Measurements from ENCODE around the gene SMYD5. TPM values are rescaled to one million over a fixed set of nuclear protein-coding genes. Genes with fewer than 3 reads are reported as not detected.

SMYD5 gene
- total RNA-seq, 1 experiment from 2014 or later = 49.4 TPM

- Histone ChIP-seq H3K9me3 (ENCODE audit: low read length) (no peaks in the 10 kb centered on the region), H3K9me2 (replicated peaks; ENCODE audit: low read length) (no peaks in the 10 kb centered on the region), H3F3A (ENCODE audit: low read length, unreplicated experiment) (no peaks in the 10 kb centered on the region), H3K9ac (ENCODE audit: low read length) (no peak overlapping the region), H4K20me1 (ENCODE audit: low read length) (no peaks in the 10 kb centered on the region; the same call in 1 of the 2 replicates), H3K27me3 (ENCODE audit: low read length) (no peaks in the 10 kb centered on the region), H3K4me3 (ENCODE audit: low read length) (no peak overlapping the region), H3K4me1 (ENCODE audit: insufficient read depth, low read length) (no peaks in the 10 kb centered on the region), H3K79me2 (ENCODE audit: low read length) (0 out of 2 replicates have a peak, but pooled peaks cover under 1% of the 10 kb centered on the region), H2AFZ (ENCODE audit: low read length) (no peak overlapping the region), H3K36me3 (ENCODE audit: low read depth, low read length) (no peaks in the 10 kb centered on the region), H3K4me2 (ENCODE audit: low read length) (no peak overlapping the region), H3K27ac (ENCODE audit: low read length) (no peak overlapping the region)
- POLR2A ChIA-PET (ENCODE audit: unreplicated experiment) = no interaction called here
- no TSS peak for BruUV-seq (replicated peaks)
- TF ChIP-seq EZH2phosphoT487 (IDR thresholded peaks at IDR 0.05; ENCODE audit: borderline replicate concordance, low read length) (no peak), CTCF (conservative IDR thresholded peaks at IDR 0.05; ENCODE audit: low read depth, low read length) (no peak), EZH2 (IDR thresholded peaks at IDR 0.05; ENCODE audit: low read length, unreplicated experiment) (no peak)
- CTCF ChIA-PET = no interaction called here
- no peak for ATAC-seq
- intact Hi-C loops (cut with micrococcal nuclease) = no loop called here
- no peak for DNase-seq
Observed at GRCh38 chr2:73272270-73272669, 58.2 kb downstream of the SMYD5 start.

Other genes with a start within 250 kb of the SMYD5 start
- gene SFXN5, start 142.5 kb upstream of the SMYD5 start, total RNA-seq (2014; rRNA removed) = 22.0 and 30.7 TPM in 2 replicates
- gene RAB11FIP5, start 101.3 kb upstream of the SMYD5 start, total RNA-seq (2014; rRNA removed) = 26.6 and 36.9 TPM in 2 replicates
- 0.07 TPM in 1 of 2 replicates, not detected in the other for gene NOTO, start 11.7 kb upstream of the SMYD5 start, total RNA-seq (2014; rRNA removed)
- 62.5 and 65.7 TPM in 2 replicates for gene PRADC1, start 19.0 kb downstream of the SMYD5 start, total RNA-seq (2014; rRNA removed)
- 517 and 538 TPM in 2 replicates for gene CCT7, start 20.1 kb downstream of the SMYD5 start, total RNA-seq (2014; rRNA removed)
- 4.2 and 7.7 TPM in 2 replicates for gene FBXO41, start 70.2 kb downstream of the SMYD5 start, total RNA-seq (2014; rRNA removed)
- gene EGR4, start 79.3 kb downstream of the SMYD5 start, total RNA-seq (2014; rRNA removed) = not detected in 2 replicates
- gene ALMS1, start 171.6 kb downstream of the SMYD5 start, total RNA-seq (2014; rRNA removed) = 27.6 and 32.6 TPM in 2 replicates